Activated CD4-positive, CD25-positive, alpha-beta regulatory T cell treated with anti-CD3 and anti-CD28 coated beads, Interleukin-2, amount 50 U/mL, for 72 hours (primary cell): ENCODE data around the gene GPC3.
"Not testable (repeated sequence)": the region's sequence is repeated elsewhere in the genome, so short reads cannot be mapped to it uniquely, and the experiment has no call there.

Experiments used
- DNase-seq: peaks from one replicate; pipeline ENCODE4 v3.0.0; 2021

The GPC3 gene

DNA sequence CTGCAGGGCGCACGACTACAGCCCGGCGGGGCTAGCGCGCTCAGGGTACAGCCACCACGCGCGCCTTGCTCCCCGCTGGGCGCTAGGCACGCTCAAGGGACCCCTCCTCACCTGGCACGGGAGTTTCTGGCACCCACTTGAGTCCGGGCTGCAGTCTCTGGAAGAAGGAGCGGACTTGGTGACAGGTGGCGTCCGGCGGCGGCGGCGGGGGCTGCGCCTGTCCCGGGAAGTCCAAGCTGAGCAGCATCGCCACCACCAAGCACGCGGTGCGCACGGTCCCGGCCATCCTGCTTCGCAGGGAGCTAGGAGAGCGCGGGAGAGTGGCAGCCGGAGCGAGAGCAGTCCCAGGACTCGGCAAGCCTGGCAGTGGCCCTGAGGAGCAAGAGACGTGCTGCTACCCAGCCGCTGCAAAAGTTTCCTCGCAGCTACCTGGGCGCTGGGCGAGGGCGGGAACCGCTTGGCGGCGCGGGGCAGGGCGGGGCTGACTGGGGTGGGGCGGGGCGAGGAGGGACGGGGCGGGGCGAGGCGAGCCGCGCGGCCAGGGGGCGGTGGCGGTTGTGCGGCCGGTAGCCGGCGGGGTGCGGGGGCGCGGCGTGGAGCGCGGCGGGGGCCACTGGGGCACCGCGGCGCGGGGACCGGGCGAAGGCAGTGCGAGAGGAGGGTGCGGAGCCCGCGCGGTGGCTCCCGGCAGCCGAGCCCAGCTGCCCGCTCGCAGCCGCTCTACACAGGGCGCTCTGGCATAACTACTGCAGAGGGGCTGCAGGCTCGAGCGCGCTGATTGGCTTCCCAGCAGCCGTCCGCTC, at the start of gene GPC3:
GPC3 (minus strand) TSS at position 431 of the 803 bp plus-strand sequence.
- DNase-seq: peak; percentile 30

DNA sequence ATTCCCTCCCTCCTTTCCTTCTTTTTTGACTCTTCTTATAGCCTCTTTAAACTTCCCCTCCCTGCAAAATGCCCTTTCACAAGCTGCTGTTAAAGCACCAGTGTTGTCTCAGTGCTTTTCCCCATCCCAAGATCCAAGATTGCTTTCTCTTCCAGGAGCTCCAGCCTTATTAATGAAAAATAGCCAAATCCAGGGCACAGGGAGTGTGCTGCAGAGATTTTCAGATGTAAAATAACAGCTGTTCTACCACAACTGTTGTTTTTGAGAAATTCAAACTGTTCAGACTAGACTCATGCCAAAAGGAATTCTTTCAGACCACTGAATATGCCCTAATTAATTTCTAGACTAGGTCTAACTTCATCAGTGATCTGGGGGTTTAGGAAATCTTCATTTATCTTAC, 47.0 kb upstream of the GPC3 start:
- DNase-seq: no peak

DNA sequence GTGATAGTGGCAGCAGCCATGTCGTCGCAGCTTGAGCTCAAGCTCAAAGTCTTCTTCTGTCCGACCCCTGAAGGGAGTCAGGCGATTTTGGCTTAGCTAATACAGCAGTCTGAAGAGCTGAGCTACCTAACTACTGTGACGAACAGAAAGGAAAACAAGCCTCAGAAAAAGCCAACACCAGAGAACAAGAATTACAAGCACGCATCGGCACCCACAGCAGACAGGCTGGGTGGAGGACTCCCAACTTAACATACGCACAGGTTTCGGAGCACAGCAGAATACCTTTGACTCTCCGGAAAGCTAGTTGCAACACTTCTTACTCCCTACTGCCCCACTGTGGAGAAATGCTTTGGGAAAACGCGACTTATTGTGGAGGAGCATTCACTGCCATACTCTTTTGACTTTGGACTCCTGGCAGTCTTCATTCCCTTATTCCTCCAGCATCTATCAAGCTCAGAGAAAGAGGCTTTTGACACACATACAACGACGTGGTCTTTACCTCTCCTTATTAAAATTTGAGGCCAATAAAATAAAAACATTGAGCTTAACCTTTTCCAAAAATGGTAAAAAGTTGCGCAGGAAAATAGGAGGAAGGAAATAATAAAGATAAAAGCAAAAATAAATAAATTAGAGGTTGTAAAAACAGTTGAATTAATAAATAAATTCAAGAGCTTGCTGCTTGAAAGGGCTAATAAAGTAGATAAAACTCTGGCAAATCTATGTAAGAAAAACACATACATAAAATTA, 41.3 kb upstream of the GPC3 start:
- no peak for DNase-seq

DNA sequence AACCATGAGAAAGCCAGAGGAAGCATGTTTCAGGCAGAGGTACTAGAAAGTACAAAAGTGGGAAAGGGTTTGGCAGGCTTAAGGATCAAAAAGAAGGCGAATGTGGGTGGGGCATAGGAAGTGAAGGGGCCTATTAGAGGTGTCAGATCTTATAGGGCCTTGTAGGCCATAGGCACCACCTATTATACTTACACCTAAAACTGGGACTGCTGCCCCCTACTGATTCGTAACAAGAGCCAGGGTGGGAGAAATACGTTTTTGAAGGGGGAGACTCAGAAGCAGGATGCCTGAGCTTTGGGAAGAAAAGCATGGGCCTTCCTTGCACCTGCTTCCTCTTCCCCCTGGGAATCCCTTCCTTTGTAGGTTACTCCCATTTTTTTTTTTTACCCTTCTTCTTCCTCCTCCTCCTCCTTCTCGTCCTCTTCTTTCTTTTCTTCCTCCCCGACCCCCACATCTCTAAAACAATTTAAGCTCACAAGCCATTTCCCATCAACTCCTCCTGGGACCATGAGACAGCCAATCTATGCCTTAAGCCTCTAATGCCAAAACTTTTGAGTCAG, 40.7 kb upstream of the GPC3 start:
- no peak for DNase-seq

DNA sequence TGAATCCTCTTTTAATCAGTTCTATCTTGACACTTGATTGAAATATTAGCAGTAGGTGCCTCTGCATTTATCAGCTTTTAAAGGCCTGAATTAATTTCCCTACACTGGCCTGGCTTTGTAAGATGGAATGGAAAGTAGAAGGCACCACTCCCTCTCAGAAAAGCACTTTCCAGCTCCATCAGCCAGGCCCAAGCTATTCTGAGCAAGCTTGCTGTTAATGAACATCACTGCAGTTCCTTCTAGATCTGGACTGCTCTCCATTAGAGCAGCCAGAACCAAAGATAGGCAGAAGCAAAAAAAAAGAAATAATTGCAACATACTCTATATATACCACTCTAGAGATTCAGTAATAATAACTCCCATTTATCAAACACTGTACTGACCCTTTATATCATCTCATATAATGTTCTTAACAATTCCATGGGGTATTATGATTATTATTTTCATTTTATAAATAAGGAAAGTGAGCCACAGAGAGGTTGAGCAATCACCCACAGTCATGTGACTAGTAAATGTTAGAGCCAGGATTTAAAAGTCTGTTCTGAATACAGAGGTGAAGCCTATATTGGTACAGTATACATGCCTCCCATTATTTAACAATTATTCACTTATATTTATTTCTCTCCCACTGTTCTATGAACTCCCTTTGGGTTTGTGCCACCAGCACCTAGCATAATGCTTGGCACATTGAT, 39.4 kb upstream of the GPC3 start:
- no peak for DNase-seq

DNA sequence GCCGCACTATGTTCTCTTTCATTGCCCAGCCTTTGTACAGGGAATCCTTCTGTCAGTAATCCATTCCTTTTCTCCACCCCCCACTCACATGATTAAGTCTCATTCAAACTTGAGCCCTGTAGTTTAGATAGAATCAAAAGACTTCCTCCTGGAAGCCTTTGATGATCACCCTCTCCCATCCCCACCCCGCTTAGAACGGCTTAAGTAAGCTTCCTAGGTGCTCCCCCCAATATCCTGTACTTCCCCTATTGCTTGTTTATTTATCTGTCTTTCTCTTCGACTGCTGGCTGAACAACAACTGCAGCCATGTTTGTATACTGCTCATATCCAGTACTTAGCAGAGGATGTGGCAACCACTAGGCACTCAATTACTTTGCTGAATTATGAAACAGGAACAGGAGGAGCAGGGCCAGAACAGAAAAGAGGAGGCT, 38.5 kb upstream of the GPC3 start:
- no peak for DNase-seq

DNA sequence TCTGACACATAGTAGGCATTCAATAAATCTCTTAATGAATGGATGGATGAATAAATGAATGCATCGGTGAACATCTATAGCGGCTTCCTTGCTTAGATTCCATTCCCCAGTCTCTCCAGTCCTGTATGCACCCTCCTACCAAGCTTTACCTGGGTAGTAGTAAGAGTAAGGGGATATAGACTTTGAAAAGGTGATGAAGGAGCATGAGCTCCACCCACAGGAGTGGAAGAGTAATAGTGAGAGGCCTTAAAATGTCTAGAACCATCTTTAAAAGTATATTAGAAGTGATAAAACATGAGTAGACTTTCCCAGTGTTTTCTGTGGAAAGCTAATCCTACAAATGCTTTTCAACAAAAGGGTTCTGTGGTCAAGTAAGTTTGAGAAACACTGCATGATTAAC, 35.5 kb upstream of the GPC3 start:
- no peak for DNase-seq

DNA sequence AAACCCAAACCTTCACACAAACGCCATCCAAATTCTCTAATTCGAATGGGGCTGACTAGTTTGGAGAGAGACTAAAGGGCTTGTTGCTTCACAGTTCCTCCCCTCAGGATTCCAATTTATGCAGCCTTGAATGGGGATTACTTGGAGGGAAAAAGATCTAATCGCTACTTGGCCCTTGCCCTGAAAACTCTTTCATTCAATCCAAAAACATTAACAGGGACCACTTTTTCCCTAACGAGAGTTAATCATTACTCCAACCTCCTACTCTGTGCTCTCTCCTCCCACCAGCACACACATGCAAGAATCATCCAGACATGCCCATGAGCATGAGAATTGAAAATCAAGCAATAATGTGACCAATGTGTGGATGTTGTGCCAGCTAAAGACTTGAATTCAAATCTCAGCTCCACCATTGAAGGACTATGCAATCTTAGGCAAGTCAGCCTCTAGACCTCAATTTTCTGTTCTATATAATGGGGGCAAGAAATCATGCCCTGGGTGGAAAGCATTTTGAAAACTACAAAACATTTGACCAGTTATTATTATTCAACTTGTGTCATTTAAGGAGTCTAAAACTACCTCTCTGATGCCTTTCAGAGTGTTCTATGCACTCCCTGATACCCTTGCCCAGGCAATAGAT, 34.3 kb upstream of the GPC3 start:
- no peak for DNase-seq

DNA sequence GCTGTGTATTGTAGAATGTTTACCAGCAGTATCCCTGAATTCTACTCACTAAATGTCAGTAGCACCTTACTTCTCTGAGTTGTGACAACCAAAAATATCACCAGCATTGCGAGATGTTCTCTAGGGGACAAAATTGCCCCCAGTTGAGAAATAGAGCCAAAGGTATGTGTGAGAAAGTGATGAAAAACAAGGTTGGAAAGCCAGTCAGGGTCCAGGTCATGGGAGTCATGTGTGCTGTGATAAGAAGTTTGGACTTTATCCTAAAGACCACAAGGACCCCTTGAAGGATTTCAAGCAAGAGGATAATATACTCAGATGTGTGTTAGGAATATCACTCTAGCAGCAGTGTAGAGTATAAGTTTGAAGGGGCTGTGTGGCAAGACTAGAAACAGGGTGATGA, 30.9 kb upstream of the GPC3 start:
- not testable (repeated sequence) for DNase-seq

DNA sequence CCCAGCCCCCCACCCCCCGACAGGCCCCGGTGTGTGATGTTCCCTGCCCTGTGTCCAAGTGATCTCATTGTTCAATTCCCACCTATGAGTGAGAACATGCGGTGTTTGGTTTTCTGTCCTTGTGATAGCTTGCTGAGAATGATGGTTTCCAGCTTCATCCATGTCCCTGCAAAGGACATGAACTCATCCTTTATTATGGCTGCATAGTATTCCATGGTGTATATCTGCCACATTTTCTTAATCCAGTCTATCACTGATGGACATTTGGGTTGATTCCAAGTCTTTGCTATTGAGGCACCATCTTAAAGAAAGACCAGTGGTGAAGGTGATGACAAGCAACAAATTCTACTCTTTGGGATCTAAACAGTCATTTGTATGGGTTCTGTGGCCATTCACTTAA, 30.1 kb upstream of the GPC3 start:
- not testable (repeated sequence) for DNase-seq

DNA sequence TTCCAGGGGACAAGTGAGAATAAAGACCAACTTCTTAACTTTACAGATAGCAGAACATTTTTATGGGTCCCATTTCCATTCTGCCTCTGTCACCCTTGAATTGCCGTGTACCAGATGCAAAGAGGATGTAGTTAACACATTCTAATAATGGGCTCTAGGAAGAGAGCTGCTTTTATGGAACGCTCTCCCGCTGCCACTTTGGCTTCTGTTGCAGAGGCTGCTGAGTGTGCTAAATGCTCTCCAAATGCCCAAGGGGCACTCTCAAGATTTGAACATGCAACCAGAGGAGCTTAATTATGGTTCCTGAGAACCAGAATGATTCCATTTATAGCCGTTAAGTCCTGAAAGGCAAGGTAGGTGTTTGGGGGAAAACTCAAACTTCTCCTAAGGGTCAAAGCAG, 28.1 kb upstream of the GPC3 start:
- DNase-seq: no peak

DNA sequence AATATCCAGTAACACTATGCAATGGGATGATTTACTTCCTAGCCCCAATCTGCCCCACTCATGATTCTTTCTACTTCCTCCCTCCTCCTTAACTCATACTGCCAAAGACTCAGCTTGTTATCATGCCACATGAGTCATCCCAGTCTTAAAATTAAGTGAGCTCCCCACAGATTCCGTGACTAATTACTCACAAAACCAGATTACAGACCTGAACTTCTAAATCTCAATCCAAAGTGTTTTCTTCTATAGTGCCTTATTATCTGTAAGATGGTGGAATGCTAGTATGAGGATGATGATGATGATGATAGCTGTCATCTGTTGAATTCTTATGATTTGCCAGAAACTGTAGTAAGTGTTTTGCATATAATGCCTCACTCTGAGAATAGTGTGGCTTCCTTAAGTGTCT, 27.7 kb upstream of the GPC3 start:
- DNase-seq: no peak

DNA sequence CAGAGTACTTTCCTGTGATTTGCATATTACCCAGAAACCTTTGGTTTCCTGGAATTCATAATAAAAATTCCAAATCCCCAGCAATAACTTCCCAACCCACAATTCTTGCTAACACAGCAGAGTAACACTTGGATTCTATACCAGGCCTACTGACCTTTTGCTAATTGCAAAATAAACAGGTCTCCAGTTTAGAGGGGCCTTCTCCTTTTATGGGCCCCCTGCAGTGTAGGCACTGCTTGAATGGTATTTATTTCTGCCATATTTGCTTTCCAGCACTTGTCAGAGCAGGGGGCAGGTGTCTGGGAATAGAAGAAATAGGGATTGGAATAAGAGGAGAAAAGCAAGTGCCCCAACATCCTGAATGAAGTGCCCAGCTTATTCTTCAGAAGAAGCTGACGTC, 25.3 kb upstream of the GPC3 start:
- DNase-seq: no peak

DNA sequence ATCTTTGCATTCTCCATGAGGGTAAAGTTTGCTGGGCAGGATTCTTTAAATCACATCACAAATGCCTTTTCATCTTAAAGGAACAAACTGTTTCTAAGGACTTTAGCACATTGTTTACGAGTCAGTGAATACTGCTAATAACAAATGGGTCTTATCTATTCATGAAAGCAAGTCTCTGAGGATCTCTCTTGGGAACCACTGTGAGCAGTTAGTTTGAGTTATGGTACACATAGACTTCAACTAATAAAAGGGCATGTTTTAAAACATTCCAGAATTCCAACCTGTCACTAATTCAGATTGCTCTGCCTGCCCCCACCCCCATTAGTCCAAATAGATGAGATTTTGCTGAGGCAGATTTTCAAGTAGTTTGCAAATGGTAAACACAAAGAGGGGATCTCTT, 22.3 kb upstream of the GPC3 start:
- no peak for DNase-seq

DNA sequence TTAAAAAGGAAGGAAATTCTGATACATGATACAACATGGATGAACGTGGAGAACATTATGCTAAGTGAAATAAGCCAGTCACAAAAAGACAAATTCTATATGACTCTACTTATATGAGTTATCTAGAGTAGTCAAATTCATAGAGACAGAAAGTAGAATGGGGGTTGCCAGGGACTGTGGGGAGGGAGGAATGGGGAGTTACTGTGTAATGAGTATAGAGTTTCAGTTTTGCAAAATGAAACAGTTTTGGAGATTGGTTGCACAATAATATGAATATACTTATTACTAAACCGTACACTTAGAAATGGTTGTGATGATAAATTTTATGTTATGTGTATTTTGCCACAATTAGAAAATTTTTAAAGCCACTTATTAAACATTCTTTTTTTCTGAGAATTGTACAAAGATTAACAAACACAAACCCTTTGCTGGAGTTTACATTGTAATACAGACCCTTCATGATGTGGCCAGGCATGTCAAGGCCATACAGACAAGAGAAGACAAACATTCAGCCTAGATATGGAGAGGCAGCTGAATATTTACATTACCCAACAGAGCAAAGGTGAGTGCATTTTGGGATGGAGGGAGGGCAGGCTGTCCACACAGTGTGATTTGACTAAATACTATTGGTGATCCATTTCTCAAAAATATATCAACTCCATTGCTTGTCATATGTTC, 21.2 kb upstream of the GPC3 start:
- no peak for DNase-seq

DNA sequence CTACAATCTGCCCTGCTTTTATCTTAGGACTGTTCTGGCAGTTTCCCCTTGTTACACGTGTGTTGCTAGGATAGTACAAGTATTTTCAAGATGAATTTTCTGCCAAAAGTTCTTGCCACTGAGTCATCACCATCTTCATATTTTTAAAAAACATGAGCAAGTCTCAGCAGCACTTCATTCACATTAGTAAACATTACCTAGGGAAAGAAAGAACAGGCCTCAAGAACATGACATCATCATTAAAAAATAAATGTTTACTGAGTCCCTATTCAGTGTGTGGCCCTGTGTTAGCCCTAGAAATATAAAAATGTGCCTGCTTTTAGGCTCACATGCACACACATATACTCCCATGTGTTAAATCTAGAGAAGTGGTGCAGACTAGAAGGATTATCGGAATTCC, 18.7 kb upstream of the GPC3 start:
- DNase-seq: no peak

DNA sequence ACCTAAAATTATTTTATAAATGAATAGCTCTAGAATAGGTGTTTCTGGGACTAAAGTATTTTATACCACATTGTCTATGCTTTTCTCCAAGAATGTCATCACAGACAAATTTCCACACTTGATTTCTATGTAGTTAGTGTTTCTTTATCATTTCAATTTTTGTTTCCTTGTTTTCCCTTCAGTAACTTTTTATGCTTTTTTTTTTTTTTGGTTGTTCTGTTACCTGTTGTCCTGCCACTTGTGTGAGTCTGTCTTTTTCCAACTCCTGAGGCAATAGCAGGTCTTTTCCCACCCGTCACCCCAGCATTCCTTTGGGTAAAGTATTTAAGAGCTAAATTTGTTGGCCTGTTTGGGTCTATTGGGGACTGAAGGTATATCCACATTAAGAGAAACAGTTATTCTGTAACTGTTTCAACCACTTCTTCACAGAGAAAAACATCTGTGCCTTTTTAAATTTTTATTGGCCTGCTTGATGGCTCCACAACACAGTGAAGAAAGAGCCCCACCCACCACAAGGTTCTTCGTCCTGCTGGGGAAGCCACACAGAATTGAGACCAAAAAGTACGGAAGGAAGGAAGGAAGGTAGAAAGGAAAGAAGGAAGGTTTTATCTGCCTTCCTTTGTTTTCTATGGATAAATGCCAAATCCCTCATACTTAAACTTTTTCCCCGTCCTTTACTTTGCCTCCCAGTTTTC, 17.7 kb upstream of the GPC3 start:
- DNase-seq: no peak

DNA sequence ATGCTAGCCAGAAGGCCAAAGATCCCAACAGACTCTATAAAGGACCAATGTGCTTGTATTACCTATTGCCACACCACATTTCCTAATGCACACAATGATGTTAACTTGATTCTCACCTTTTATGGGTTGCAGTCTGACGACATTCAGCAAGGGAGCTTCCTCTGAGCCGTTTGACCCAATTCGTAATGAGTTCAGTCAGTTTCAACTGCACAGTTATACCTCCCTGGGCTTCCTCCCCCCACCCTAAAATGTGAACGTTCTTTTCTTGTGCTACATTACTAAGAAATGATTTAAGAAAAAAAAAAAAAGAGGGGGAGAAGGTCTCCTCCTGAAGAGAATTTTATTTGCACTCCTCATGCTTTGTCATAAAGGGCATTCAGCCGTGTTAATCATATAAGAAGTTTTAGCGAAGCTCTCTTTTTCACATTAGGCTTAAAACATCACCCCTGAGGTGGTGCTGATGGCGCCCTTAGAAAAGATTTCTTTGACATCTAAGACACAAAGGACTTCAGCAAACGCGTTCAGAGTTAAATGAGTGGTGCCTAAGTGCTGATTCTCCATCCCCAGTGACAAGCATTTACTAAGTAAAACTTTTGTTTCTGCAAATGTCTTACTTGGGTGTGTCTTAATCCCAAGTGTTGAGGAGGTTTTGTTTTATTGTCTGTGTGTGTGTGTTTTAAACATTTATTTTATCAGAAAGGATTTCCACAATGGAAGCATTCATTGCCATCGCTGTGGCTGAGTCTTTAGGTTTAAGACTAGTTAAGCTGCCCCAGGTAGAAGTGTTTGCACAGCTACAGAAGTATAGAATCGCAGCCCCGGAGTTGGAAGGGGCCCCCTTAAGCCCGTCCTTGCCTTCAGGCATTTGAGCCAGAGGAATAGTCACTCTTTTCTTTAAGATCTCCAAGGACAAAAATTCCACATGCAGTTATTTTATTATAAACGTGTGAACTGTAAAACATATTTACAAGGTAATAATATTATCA, 15.2 kb upstream of the GPC3 start:
- no peak for DNase-seq

DNA sequence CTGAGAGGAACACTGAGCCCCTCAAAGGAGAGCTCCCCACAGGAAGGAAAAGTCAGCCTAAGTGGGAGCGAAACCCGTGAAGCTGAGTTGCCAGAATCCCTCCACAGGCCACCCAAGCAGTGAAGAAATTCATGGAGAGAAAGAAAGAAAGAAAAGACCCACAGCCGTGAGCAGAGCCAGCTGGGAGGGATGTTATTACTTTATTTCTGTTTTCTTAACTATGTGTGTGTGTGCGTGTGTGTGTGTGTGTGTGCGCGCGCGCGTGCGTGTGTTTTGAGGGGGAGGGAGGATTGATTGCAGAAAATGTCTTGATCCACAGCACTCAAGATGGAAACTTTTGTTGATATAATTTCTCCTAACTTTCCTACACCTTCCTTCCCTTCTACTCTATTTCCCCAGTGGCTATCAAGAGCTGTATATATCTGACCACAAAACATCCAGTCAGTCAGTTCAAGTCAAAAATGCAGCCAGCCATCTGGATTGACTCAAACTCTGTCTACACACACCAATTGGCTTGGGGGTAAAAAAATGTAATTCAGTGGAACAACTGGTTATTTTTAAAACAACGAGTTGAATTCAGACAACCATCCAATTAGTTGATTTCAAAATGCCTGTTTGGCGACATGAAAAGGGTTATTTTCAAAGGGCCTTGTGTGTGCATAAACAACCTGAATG, 13.8 kb upstream of the GPC3 start:
- DNase-seq: no peak

DNA sequence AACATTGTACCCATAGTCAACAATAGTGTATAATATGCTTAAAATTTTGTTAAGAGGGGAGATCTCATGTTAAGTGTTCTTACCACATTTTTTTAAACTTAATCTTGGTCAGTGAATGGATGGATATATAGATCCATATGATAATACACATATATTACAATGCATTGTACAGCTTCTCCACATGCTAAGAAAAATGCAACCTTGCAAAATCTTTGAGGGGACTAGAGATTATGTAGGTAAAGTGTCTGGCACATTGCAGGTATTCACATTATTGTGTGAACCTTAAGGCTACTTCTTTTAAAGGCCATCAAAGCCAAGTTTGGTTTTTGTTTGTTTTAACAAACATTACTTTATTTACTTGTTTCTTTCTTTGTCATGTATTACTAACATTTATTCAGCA, 10.4 kb upstream of the GPC3 start:
- no peak for DNase-seq
